Fibroblast of villous mesenchyme (primary cell): Measurements from ENCODE around the gene ARL16. TPM values are rescaled to one million over a fixed set of nuclear protein-coding genes. Genes with fewer than 3 reads are reported as not detected.

Experiments
- DNase-seq: peaks from one replicate; pipeline ENCODE4 v3.0.0-alpha.2; 2010; ENCODE audit warnings: low read depth
- H3K4me3 ChIP-seq: 2 replicates; pipeline ENCODE4 v1.5.1; 2011; ENCODE audit warnings: low read depth, mild to moderate bottlenecking, low read length
- CTCF ChIP-seq: IDR thresholded peaks from 2 replicates; pipeline ENCODE4 v1.5.1; 2012; ENCODE audit warnings: low read depth, mild to moderate bottlenecking, low read length; ENCODE audit not compliant: insufficient read depth
- total RNA-seq: library from RNA; depleted of rRNA; stranded (reverse); fragments of >200 nt; gene quantifications from 2 replicates; pipeline ENCODE4 v1.2.3, GENCODE V29; 2012

The ARL16 gene
- total RNA-seq, 1 donor: 22.9 TPM

GRCh38 chr17:81687770-81688541 is 4.4 kb upstream of the ARL16 start:
- DNase-seq: no peak
- no peak overlapping the region for H3K4me3 ChIP-seq
- no peak for TF ChIP-seq CTCF

- DNase-seq: no peak
- H3K4me3 ChIP-seq: no peak overlapping the region
- TF ChIP-seq CTCF: no peak
Measured at GRCh38 chr17:81686614-81687013, 3.0 kb upstream of the ARL16 start.

- H3K4me3 ChIP-seq: peak overlapping the region; percentile 93
- peak; percentile 39 for DNase-seq
- TF ChIP-seq CTCF: no peak
Measured at GRCh38 chr17:81685108-81685507, 1.5 kb upstream of the ARL16 start.

GRCh38 chr17:81684442-81684911 is 880 bp upstream of the ARL16 start:
- no peak for TF ChIP-seq CTCF
- peak overlapping the region; percentile 93 for H3K4me3 ChIP-seq
- DNase-seq: no peak

GRCh38 chr17:81683208-81683583 is 401 bp downstream of the ARL16 start:
- peak overlapping the region; percentile 93 for H3K4me3 ChIP-seq
- no peak for TF ChIP-seq CTCF
- DNase-seq: no peak

- H3K4me3 ChIP-seq: peak overlapping the region; percentile 93
- no peak for DNase-seq
- TF ChIP-seq CTCF: no peak
Measured at GRCh38 chr17:81682565-81683207, 911 bp downstream of the ARL16 start.
